CD4-positive, alpha-beta T cell (primary cell): ENCODE measurements around the gene RSRC1. TPM values are rescaled to one million over a fixed set of nuclear protein-coding genes. Genes with fewer than 3 reads are reported as not detected.

Experiments used
- ATAC-seq: fragments of 200-7000 bp; cut with Tn5 transposase; one replicate; pipeline ENCODE4 v1.10.0; 2022; ENCODE audit warnings: mild to moderate bottlenecking; ENCODE audit not compliant: poor library complexity
- CTCF ChIA-PET: fragments of 350-600 bp; sonication (Branson Sonifier 250); formaldehyde crosslinking; loops from one replicate; lab custom pipeline; 2021; ENCODE audit warnings: antibody characterized with exemption, inconsistent platforms; lab: Charles Lee
- POLR2A ChIA-PET: fragments of 350-600 bp; sonication (Branson Sonifier 250); formaldehyde crosslinking; loops from one replicate; lab custom pipeline; 2021; ENCODE audit warnings: antibody characterized with exemption, inconsistent platforms; lab: Charles Lee
- DNase-seq, 14 experiments: peaks; one replicate each; pipeline ENCODE4 v3.0.0-alpha.2; 2013 to 2020; ENCODE audit warnings: mixed read lengths in 2 of 14
- H3K27ac ChIP-seq, 2 donors: one replicate each; pipeline versions ENCODE4 v1.5.1 to v1.7.0; 2013; ENCODE audit warnings: low read length in 2 of 2, low read depth in 1 of 2, mild to moderate bottlenecking in 1 of 2
- H3K27me3 ChIP-seq, 2 experiments: 1 replicate in 1 of 2; 2 replicates in 1 of 2; pipeline versions ENCODE4 v1.6.1 to v1.7.0; 2013; ENCODE audit warnings: low read length in 2 of 2, control low read depth in 1 of 2, mild to moderate bottlenecking in 1 of 2, moderate library complexity in 1 of 2; ENCODE audit not compliant: insufficient read depth in 2 of 2, control insufficient read depth in 1 of 2
- H3K36me3 ChIP-seq: one replicate; pipeline ENCODE4 v1.6.1; 2013; ENCODE audit warnings: low read length, control low read depth; ENCODE audit not compliant: insufficient read depth
- H3K4me1 ChIP-seq: one replicate; pipeline ENCODE4 v1.6.1; 2013; ENCODE audit warnings: low read length, control low read depth; ENCODE audit not compliant: insufficient read depth
- H3K4me3 ChIP-seq: one replicate; pipeline ENCODE4 v1.5.1; 2013; ENCODE audit warnings: mild to moderate bottlenecking, low read length, moderate library complexity
- H3K9me3 ChIP-seq, 2 experiments: 1 replicate in 1 of 2; 2 replicates in 1 of 2; pipeline versions ENCODE4 v1.6.1 to v1.7.0; 2013; ENCODE audit warnings: low read length in 2 of 2, mild to moderate bottlenecking in 2 of 2, control low read depth in 1 of 2, moderate library complexity in 1 of 2; ENCODE audit not compliant: control insufficient read depth in 1 of 2, insufficient read depth in 1 of 2
- H3K27ac Mint-ChIP-seq: one replicate; pipeline ENCODE4 v1.8.0; 2020; ENCODE audit warnings: mixed read lengths
- H3K27me3 Mint-ChIP-seq: one replicate; pipeline ENCODE4 v1.8.0; 2021; ENCODE audit warnings: mixed read lengths
- H3K36me3 Mint-ChIP-seq: one replicate; pipeline ENCODE4 v1.8.0; 2021; ENCODE audit warnings: low read depth, mixed read lengths
- H3K4me1 Mint-ChIP-seq: one replicate; pipeline ENCODE4 v1.8.0; 2021; ENCODE audit warnings: low read depth, mixed read lengths
- H3K4me3 Mint-ChIP-seq: one replicate; pipeline ENCODE4 v1.8.0; 2020; ENCODE audit warnings: mild to moderate bottlenecking, mixed read lengths
- H3K9me3 Mint-ChIP-seq: one replicate; pipeline ENCODE4 v1.8.0; 2020; ENCODE audit warnings: mixed read lengths
- intact Hi-C, 2 experiments: fragments of 100-400 bp; cut with DNase I in 1 of 2; cut with micrococcal nuclease in 1 of 2; formaldehyde crosslinking; loops; one replicate each; pipeline versions ENCODE4 v1.15.1 to v1.9.0; 2023 to 2025; cut with DNase I, micrococcal nuclease
- total RNA-seq, 174 experiments: library from RNA in 2 of 174; stranded (reverse) in 2 of 174; gene quantifications; one replicate each; pipeline ENCODE4 v1.2.3 and lab custom pipeline; 2021 to 2026
- TF ChIP-seq, protein P1 (sequence below): fragments of 200-600 bp; IDR thresholded peaks from one replicate; pipeline ENCODE4 v1.8.0; 2022; ENCODE audit warnings: antibody characterized with exemption, mild to moderate bottlenecking

Gene RSRC1
- total RNA-seq, 2 experiments from 2014 or later: 22.3 to 24.6 TPM

DNA sequence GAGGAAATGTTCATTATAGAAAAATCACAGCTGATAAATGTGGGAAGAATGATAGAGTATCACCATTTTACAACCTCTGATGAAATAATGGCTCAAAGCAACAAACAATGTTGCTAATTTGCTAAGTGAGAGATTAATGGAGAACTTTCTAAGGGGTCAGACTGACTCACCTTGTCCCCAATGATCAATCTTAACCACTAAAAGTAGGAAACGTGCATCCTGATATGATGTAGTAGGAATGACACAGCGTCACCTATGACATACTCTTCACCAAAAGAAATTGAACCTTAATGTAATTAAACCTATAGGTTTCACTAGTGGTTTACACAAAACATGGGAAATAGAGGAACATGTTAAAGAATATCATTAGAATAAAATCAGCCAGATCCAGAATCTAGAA, 426.0 kb downstream of the RSRC1 start:
- TF ChIP-seq, protein P1, sequence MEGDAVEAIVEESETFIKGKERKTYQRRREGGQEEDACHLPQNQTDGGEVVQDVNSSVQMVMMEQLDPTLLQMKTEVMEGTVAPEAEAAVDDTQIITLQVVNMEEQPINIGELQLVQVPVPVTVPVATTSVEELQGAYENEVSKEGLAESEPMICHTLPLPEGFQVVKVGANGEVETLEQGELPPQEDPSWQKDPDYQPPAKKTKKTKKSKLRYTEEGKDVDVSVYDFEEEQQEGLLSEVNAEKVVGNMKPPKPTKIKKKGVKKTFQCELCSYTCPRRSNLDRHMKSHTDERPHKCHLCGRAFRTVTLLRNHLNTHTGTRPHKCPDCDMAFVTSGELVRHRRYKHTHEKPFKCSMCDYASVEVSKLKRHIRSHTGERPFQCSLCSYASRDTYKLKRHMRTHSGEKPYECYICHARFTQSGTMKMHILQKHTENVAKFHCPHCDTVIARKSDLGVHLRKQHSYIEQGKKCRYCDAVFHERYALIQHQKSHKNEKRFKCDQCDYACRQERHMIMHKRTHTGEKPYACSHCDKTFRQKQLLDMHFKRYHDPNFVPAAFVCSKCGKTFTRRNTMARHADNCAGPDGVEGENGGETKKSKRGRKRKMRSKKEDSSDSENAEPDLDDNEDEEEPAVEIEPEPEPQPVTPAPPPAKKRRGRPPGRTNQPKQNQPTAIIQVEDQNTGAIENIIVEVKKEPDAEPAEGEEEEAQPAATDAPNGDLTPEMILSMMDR: no peak
- Histone ChIP-seq H3K27me3 (no peaks in the 10 kb centered on the region), H3K36me3 (no peaks in the 10 kb centered on the region), H3K27ac (no peak overlapping the region), H3K4me3 (no peak overlapping the region), H3K4me1 (no peaks in the 10 kb centered on the region), H3K9me3 (no peaks in the 10 kb centered on the region)
- DNase-seq (no peak), ATAC-seq (no peak)
- peaks cover 7% of the 10 kb centered on the region for H3K36me3 Mint-ChIP-seq
- H3K4me3 Mint-ChIP-seq: no peak overlapping the region
- no peaks in the 10 kb centered on the region for H3K4me1 Mint-ChIP-seq
- intact Hi-C loops: no loop called here
- no peak overlapping the region for H3K27ac Mint-ChIP-seq
- no peaks in the 10 kb centered on the region for H3K27me3 Mint-ChIP-seq
- ChIA-PET CTCF (no interaction called here), POLR2A (no interaction called here)
- H3K9me3 Mint-ChIP-seq: no peaks in the 10 kb centered on the region

DNA sequence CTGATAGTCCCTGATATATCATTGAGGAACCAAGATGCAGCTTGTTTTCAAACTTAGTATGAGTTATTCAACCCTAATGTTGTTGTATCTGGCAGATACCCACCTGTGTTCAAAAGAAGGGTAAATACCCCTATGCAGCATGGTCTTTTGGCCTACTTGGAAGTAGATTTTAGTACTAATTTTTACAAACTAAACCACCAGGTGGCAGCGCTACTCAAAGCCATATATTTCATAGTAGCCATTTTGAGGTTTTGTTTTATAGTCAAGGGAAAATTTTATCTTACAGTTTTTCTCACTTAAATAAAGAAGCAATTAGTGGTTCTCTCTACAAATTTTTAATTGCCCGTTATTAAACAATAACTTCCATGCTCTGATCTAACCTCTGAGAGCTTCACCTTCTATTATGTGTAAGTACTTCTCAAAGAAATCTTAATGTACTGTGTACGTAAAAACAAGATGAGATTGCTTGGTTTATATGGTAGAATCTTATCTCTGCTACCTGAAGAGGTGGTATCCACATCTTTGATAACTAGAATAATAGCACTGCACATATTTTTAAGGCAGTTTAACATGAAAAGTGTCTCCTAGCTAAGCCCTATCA, 429.6 kb downstream of the RSRC1 start:
- Mint-ChIP-seq H3K9me3 (no peaks in the 10 kb centered on the region), H3K36me3 (peaks cover 22% of the 10 kb centered on the region), H3K27ac (no peak overlapping the region), H3K27me3 (no peaks in the 10 kb centered on the region), H3K4me1 (no peaks in the 10 kb centered on the region), H3K4me3 (no peak overlapping the region)
- Histone ChIP-seq H3K27ac (no peak overlapping the region), H3K27me3 (no peaks in the 10 kb centered on the region), H3K4me3 (no peak overlapping the region), H3K36me3 (no peaks in the 10 kb centered on the region), H3K4me1 (no peaks in the 10 kb centered on the region), H3K9me3 (no peaks in the 10 kb centered on the region)
- peak; percentile 49 for ATAC-seq
- ChIA-PET CTCF (interaction anchor here (1.1 to 1.8 kb wide), 3 partner anchors 28 to 143 kb away, joined by 3 to 4 read pairs (median 3); no protein-coding TSS in a partner anchor), POLR2A (interaction anchor here (1.5 kb wide), 2 partner anchors 105 to 251 kb away, joined by 3 to 4 read pairs; partner anchors contain the start of gene GFM1)
- intact Hi-C loops: loop anchor here (1.0 to 2.0 kb wide), 2 partner anchors 251 to 252 kb away; no protein-coding TSS in a partner anchor
- TF ChIP-seq, protein P1: peak; percentile 66
- DNase-seq: peak in 10 of 14 experiments; percentile 1 to 69 (median 16)

DNA sequence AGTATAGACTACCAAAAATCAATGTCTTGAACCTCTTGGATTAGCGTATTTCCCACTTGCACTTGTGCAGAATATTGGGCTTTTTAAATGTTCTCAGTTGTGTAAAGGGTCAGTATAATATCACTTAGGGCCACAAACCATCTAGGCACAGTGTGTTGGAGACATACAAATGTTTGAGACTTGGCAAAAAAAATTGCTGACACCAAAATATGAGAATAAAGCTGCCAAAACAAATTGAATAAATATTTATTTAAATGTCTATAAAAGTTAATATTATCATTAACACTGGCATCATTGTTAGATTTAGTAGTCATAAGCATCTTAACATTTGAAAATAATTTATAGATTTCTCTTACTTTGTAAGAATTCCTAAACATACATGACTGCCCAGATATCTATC, 430.2 kb downstream of the RSRC1 start:
- ChIA-PET CTCF (interaction anchor here (1.2 to 1.8 kb wide), 2 partner anchors 28 to 119 kb away, joined by 3 to 4 read pairs; no protein-coding TSS in a partner anchor), POLR2A (interaction anchor here (1.5 kb wide), 2 partner anchors 104 to 251 kb away, joined by 3 to 4 read pairs; partner anchors contain the start of gene GFM1)
- DNase-seq: no peak
- no peaks in the 10 kb centered on the region for H3K36me3 ChIP-seq
- H3K4me3 ChIP-seq: no peak overlapping the region
- TF ChIP-seq, protein P1: no peak
- no peak overlapping the region for H3K27ac ChIP-seq
- Mint-ChIP-seq H3K9me3 (no peaks in the 10 kb centered on the region), H3K4me3 (no peak overlapping the region), H3K27ac (no peak overlapping the region), H3K36me3 (peaks cover 27% of the 10 kb centered on the region), H3K27me3 (no peaks in the 10 kb centered on the region), H3K4me1 (no peaks in the 10 kb centered on the region)
- H3K9me3 ChIP-seq: no peaks in the 10 kb centered on the region
- no peak for ATAC-seq
- no peaks in the 10 kb centered on the region for H3K27me3 ChIP-seq
- no peaks in the 10 kb centered on the region for H3K4me1 ChIP-seq
- intact Hi-C loops: loop anchor here in 1 of 2 experiments (2.0 kb wide), 1 partner anchor 251 kb away; no protein-coding TSS in a partner anchor
